ENCODE results near the gene PPP6R1. TPM values are rescaled to one million over a fixed set of nuclear protein-coding genes. Genes with fewer than 3 reads are reported as not detected.
"Not testable (repeated sequence)": the region's sequence is repeated elsewhere in the genome, so short reads cannot be mapped to it uniquely, and the experiment has no call there.

PPP6R1 gene
- total RNA-seq, 1 donor from 2014 or later: 220 TPM

DNA sequence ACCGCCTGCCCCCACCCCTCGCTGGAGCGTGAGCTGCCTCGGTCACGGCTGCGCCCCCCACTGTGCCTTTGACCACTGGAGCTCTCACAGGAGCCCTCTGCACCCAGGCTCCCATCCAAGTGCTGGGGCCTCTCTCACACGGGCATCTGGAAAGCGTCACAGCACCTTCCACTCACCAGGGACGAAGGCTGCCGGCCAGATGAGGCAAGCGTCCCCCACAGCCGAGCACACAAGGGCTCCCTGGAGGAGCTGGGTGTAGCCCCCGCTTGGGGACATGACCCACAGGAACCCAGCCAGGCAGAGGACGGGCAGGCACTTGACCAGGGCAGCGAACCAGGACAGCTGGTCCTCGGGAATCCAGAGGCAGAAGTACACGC, 30.8 kb downstream of the PPP6R1 start:
- peaks cover 3% of the 10 kb centered on the region for H3K4me1 Mint-ChIP-seq
- H3K36me3 Mint-ChIP-seq (ENCODE audit: low read depth): peaks cover 64% of the 10 kb centered on the region
- no peak overlapping the region for H3K27ac Mint-ChIP-seq
- H3K9me3 Mint-ChIP-seq: no peaks in the 10 kb centered on the region
- ChIA-PET CTCF (no interaction called here), POLR2A (no interaction called here)
- H3K4me3 Mint-ChIP-seq: no peak overlapping the region
- ATAC-seq (ENCODE audit: low read depth): no peak
- TF ChIP-seq, protein P1, sequence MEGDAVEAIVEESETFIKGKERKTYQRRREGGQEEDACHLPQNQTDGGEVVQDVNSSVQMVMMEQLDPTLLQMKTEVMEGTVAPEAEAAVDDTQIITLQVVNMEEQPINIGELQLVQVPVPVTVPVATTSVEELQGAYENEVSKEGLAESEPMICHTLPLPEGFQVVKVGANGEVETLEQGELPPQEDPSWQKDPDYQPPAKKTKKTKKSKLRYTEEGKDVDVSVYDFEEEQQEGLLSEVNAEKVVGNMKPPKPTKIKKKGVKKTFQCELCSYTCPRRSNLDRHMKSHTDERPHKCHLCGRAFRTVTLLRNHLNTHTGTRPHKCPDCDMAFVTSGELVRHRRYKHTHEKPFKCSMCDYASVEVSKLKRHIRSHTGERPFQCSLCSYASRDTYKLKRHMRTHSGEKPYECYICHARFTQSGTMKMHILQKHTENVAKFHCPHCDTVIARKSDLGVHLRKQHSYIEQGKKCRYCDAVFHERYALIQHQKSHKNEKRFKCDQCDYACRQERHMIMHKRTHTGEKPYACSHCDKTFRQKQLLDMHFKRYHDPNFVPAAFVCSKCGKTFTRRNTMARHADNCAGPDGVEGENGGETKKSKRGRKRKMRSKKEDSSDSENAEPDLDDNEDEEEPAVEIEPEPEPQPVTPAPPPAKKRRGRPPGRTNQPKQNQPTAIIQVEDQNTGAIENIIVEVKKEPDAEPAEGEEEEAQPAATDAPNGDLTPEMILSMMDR (IDR thresholded peaks at IDR 0.05): no peak
- no peaks in the 10 kb centered on the region for H3K27me3 Mint-ChIP-seq
- DNase-seq: no peak
- intact Hi-C loops (cut with micrococcal nuclease): no loop called here

DNA sequence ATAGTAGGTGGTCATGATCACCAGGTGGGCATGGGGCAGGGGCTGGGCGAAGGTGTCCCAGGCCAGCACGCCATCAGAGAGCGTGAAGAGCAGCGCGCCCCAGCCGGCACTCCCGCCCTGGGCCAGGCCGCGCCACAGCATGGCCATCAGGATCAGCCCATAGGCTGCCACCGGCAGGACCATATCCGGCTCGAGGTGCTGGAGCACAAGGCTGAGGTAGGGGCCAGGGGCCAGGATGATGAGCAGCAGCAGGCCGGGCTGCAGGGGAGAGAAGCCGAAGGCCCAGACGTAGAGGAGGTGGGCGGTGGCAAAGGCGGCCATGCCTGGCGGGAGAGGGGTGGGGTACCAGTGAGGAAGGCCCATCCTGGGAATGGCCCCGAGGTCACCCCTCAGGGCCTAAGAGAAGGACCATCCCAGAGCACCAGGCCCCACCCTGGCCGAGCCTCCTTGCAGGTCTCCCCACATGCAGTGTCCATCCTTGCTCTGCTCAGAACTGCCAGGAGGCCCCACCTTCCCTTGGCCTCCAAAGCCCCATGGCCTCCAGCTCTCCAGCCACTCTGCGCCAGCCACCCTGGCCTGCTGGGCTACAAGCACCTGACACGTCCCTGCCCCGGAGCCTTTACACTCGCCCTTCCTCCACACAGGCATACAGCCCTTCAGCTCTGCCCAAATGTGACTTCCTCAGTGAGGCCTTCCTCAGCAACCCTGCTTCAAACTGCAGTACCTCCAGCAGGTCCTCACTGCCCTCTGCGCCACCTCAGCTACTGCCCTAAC, 31.4 kb downstream of the PPP6R1 start:
- DNase-seq (no peak), ATAC-seq (ENCODE audit: low read depth) (no peak)
- Mint-ChIP-seq H3K9me3 (no peaks in the 10 kb centered on the region), H3K4me3 (no peak overlapping the region), H3K27ac (no peak overlapping the region), H3K4me1 (peaks cover 3% of the 10 kb centered on the region), H3K27me3 (no peaks in the 10 kb centered on the region), H3K36me3 (ENCODE audit: low read depth) (peaks cover 58% of the 10 kb centered on the region)
- TF ChIP-seq, protein P1 (IDR thresholded peaks at IDR 0.05): no peak
- POLR2A ChIA-PET: no interaction called here
- CTCF ChIA-PET: no interaction called here
- intact Hi-C loops (cut with micrococcal nuclease): no loop called here

DNA sequence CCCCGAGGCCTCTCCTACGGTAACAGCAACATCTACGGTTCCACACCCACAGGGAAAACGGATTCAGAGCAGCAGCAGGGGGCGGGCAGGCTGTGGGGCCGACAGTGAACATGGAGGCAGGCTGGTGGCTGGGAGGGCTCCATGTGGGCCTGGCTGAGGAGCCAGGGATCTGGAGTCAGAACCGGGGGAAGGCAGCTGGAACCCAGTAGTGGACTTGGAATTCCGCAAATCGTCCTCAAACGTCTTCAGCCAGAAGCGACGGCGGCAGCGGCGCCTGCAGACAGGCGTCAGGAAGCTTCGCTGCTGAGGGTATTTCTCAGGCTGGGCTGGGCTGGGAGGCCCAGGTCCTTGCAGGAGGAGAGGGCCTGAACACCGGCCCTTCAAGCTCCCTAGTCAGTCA, 32.0 kb downstream of the PPP6R1 start:
- TF ChIP-seq, protein P1 (IDR thresholded peaks at IDR 0.05): no peak

DNA sequence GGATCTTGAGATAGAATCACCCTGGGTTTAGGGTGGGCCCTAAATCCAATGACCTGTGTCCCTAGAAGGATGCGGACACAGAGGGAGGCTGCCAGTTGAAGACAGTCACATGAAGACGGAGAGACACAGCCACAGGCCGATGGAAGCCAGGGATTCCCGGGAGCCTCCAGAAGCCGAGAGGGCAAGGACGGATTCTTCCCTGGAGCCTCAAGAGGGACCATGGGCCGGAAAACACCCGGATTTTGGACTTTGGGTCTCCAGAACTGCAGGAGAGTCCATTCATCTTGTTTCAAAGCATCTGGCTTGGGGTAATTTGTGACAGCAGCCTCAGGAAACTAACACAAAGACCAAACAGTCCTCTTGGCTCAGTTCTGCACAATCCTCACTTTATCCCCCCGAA, 32.5 kb downstream of the PPP6R1 start:
- POLR2A ChIA-PET: no interaction called here
- Mint-ChIP-seq H3K36me3 (ENCODE audit: low read depth) (peaks cover 50% of the 10 kb centered on the region), H3K27ac (no peak overlapping the region)

More for the DNA sequence above, 32.0 kb downstream of the PPP6R1 start:
- Mint-ChIP-seq H3K4me1 (peaks cover 3% of the 10 kb centered on the region), H3K4me3 (no peak overlapping the region), H3K27me3 (no peaks in the 10 kb centered on the region), H3K36me3 (ENCODE audit: low read depth) (peaks cover 52% of the 10 kb centered on the region), H3K27ac (no peak overlapping the region), H3K9me3 (no peaks in the 10 kb centered on the region)
- intact Hi-C loops (cut with micrococcal nuclease): no loop called here
- DNase-seq (no peak), ATAC-seq (ENCODE audit: low read depth) (no peak)
- ChIA-PET POLR2A (no interaction called here), CTCF (no interaction called here)

DNA sequence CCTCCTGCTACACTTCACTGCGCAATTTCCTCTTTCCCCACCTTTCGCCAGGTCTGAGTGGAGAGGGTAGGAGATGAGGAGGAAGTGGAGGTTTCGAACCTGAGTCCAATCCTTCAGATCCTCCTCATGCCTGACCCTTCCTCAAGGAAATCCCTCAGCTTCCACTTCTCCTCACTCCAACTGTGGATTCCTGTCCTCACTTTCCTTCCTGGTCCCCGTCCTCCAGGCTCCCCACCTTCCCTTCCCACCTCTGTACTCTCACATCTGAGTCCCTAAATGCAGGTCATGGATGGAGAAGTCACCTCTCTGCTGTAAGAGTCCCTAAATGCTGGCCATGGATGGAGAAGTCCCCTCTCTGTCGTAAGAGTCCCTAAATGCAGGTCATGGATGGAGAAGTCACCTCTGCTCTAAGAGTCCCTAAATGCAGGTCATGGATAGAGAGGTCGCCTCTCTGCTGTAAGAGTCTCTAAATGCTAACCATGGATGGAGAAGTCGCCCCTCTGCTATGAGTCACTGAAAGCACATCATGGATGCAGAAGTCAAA, 33.3 kb downstream of the PPP6R1 start:
- TF ChIP-seq, protein P1 (IDR thresholded peaks at IDR 0.05): no peak
- Mint-ChIP-seq H3K4me1 (peaks cover 3% of the 10 kb centered on the region), H3K27me3 (no peaks in the 10 kb centered on the region), H3K27ac (peak overlapping the region; percentile 32), H3K4me3 (no peak overlapping the region), H3K9me3 (peaks cover 4% of the 10 kb centered on the region), H3K36me3 (ENCODE audit: low read depth) (peaks cover 49% of the 10 kb centered on the region)
- intact Hi-C loops (cut with micrococcal nuclease): no loop called here
- ATAC-seq (ENCODE audit: low read depth): no peak
- ChIA-PET CTCF (no interaction called here), POLR2A (interaction anchor here (0.6 kb wide), 1 partner anchor 10 kb away, joined by 5 read pairs; no protein-coding TSS in a partner anchor)
- DNase-seq: no peak

More for the DNA sequence above, 32.5 kb downstream of the PPP6R1 start:
- CTCF ChIA-PET: no interaction called here
- Mint-ChIP-seq H3K4me1 (peaks cover 3% of the 10 kb centered on the region), H3K27me3 (no peaks in the 10 kb centered on the region), H3K4me3 (no peak overlapping the region), H3K9me3 (no peaks in the 10 kb centered on the region)
- TF ChIP-seq, protein P1 (IDR thresholded peaks at IDR 0.05): no peak
- DNase-seq (no peak), ATAC-seq (ENCODE audit: low read depth) (no peak)
- intact Hi-C loops (cut with micrococcal nuclease): no loop called here

DNA sequence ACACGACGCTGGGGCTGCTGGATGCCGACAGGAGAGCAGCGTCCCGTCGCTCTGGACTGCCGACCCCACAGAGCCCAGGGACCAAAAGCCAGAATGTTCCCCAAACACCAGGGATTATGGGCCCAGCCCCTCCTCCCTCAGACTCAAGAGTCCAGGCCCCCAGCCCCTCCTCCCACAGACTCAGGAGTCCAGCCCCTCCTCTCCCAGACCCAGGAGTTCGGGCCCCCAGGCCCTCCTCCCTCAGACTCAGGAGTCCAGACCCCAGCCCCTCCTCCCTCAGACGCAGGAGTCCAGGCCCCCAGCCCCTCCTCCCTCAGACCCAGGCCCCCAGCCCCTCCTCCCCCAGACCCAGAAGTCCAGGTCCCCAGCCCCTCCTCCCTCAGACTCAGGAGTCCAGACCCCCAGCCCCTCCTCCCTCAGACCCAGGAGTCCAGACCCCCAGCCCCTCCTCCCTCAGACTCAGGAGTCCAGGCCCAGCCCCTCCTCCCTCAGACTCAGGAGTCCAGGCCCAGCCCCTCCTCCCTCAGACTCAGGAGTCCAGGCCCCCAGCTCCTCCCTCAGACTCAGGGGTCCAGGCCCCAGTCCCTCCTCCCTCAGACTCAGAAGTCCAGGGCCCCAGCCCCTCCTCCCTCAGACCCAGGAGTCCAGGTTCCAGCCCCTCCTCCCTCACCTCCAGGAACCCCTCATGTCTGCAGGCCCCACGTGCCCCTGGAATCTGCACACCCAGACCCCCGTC, 34.0 kb downstream of the PPP6R1 start:
- H3K27ac Mint-ChIP-seq; CTCF ChIA-PET; H3K4me1 Mint-ChIP-seq; intact Hi-C loops (cut with micrococcal nuclease); H3K9me3 Mint-ChIP-seq; ATAC-seq (ENCODE audit: low read depth); DNase-seq; H3K4me3 Mint-ChIP-seq; H3K27me3 Mint-ChIP-seq: not testable (repeated sequence)
- H3K36me3 Mint-ChIP-seq (ENCODE audit: low read depth): peaks cover 45% of the 10 kb centered on the region
- POLR2A ChIA-PET: interaction anchor here (0.6 kb wide), 1 partner anchor 11 kb away, joined by 5 read pairs; no protein-coding TSS in a partner anchor

Measured in activated B cell treated with CpG ODN at 0.5 μM for 24 hours (primary cell).